ENCODE measurements around the gene EIF5AL1.
"Not testable (repeated sequence)": the region's sequence is repeated elsewhere in the genome, so short reads cannot be mapped to it uniquely, and the experiment has no call there.

EIF5AL1 gene

GRCh38 chr10:79502561-79503309, 9.6 kb upstream of the EIF5AL1 start:
- TF ChIP-seq CTCF (IDR thresholded peaks at IDR 0.05; ENCODE audit: insufficient read depth, low read depth, low read length, missing control alignments), result peak; percentile 49
- peak; percentile 21 for DNase-seq (ENCODE audit: low read depth)

GRCh38 chr10:79503787-79504186, 8.5 kb upstream of the EIF5AL1 start:
- DNase-seq (ENCODE audit: low read depth), result not testable (repeated sequence)

More at GRCh38 chr10:79502561-79503309, 9.6 kb upstream of the EIF5AL1 start:
- H3K4me3 ChIP-seq (ENCODE audit: low read length), result no peak overlapping the region

GRCh38 chr10:79504483-79504882, 7.8 kb upstream of the EIF5AL1 start:
- H3K4me3 ChIP-seq (ENCODE audit: low read length); DNase-seq (ENCODE audit: low read depth): not testable (repeated sequence)

More at GRCh38 chr10:79503787-79504186, 8.5 kb upstream of the EIF5AL1 start:
- H3K4me3 ChIP-seq (ENCODE audit: low read length), result not testable (repeated sequence)

- not testable (repeated sequence) for H3K4me3 ChIP-seq (ENCODE audit: low read length); DNase-seq (ENCODE audit: low read depth)
Measured at GRCh38 chr10:79505328-79505727, 7.0 kb upstream of the EIF5AL1 start.

GRCh38 chr10:79505829-79506228, 6.5 kb upstream of the EIF5AL1 start:
- H3K4me3 ChIP-seq (ENCODE audit: low read length), result no peak overlapping the region
- DNase-seq (ENCODE audit: low read depth), result no peak
- TF ChIP-seq CTCF (IDR thresholded peaks at IDR 0.05; ENCODE audit: insufficient read depth, low read depth, low read length, missing control alignments), result no peak

- H3K4me3 ChIP-seq (ENCODE audit: low read length), result no peak overlapping the region
- TF ChIP-seq CTCF (IDR thresholded peaks at IDR 0.05; ENCODE audit: insufficient read depth, low read depth, low read length, missing control alignments), result no peak
- DNase-seq (ENCODE audit: low read depth), result no peak
Measured at GRCh38 chr10:79507440-79508167, 4.7 kb upstream of the EIF5AL1 start.

- DNase-seq (ENCODE audit: low read depth); H3K4me3 ChIP-seq (ENCODE audit: low read length): not testable (repeated sequence)
Measured at GRCh38 chr10:79508245-79508644, 4.1 kb upstream of the EIF5AL1 start.

- not testable (repeated sequence) for DNase-seq (ENCODE audit: low read depth); H3K4me3 ChIP-seq (ENCODE audit: low read length)
Measured at GRCh38 chr10:79509306-79509933, 2.9 kb upstream of the EIF5AL1 start.

- DNase-seq (ENCODE audit: low read depth); H3K4me3 ChIP-seq (ENCODE audit: low read length): not testable (repeated sequence)
Measured at GRCh38 chr10:79509934-79510508, 2.3 kb upstream of the EIF5AL1 start.

GRCh38 chr10:79516532-79517205, 4.3 kb downstream of the EIF5AL1 start:
- not testable (repeated sequence) for DNase-seq (ENCODE audit: low read depth); H3K4me3 ChIP-seq (ENCODE audit: low read length)

GRCh38 chr10:79517567-79517966, 5.2 kb downstream of the EIF5AL1 start:
- not testable (repeated sequence) for DNase-seq (ENCODE audit: low read depth)

GRCh38 chr10:79521751-79522150, 9.4 kb downstream of the EIF5AL1 start:
- not testable (repeated sequence) for DNase-seq (ENCODE audit: low read depth); H3K4me3 ChIP-seq (ENCODE audit: low read length)

More at GRCh38 chr10:79517567-79517966, 5.2 kb downstream of the EIF5AL1 start:
- H3K4me3 ChIP-seq (ENCODE audit: low read length), result not testable (repeated sequence)

- not testable (repeated sequence) for H3K4me3 ChIP-seq (ENCODE audit: low read length); DNase-seq (ENCODE audit: low read depth)
Measured at GRCh38 chr10:79522464-79522863, 10.1 kb downstream of the EIF5AL1 start.

- DNase-seq (ENCODE audit: low read depth); H3K4me3 ChIP-seq (ENCODE audit: low read length): not testable (repeated sequence)
Measured at GRCh38 chr10:79523157-79523853, 11.0 kb downstream of the EIF5AL1 start.
